DND-41 (cell line): ENCODE measurements around the gene UBE2E1.

ENCODE experiments used
- CTCF ChIP-seq: IDR thresholded peaks from 2 replicates; pipeline ENCODE4 v1.5.1; 2012; ENCODE audit warnings: borderline replicate concordance, low read length, moderate library complexity, mild to moderate bottlenecking; ENCODE audit not compliant: poor library complexity, severe bottlenecking; ENCODE audit errors: extremely low read depth
- EZH2 ChIP-seq: IDR thresholded peaks from 3 replicates; pipeline ENCODE4 v1.6.1; 2012; ENCODE audit warnings: borderline replicate concordance, low read depth, mild to moderate bottlenecking, moderate library complexity, low read length, inconsistent platforms; ENCODE audit not compliant: severe bottlenecking

GRCh38 chr3:23756206-23756840, 49.4 kb upstream of the UBE2E1 start:
- TF ChIP-seq CTCF = no peak
- no peak for TF ChIP-seq EZH2
